Ishikawa (cell line): ENCODE measurements around the gene GPATCH1.

Experiments
- CEBPB ChIP-seq: IDR thresholded peaks from 2 replicates; pipeline ENCODE4 v1.6.1; 2012
- CREB1 ChIP-seq: IDR thresholded peaks from 2 replicates; pipeline ENCODE4 v1.6.1; 2012; ENCODE audit warnings: low read depth
- EP300 ChIP-seq: IDR thresholded peaks from 2 replicates; pipeline ENCODE4 v1.6.1; 2012; ENCODE audit warnings: borderline replicate concordance
- FOXM1 ChIP-seq: IDR thresholded peaks from 2 replicates; pipeline ENCODE4 v1.6.1; 2012; ENCODE audit warnings: low read depth, borderline replicate concordance
- MAX ChIP-seq: IDR thresholded peaks from 2 replicates; pipeline ENCODE4 v1.6.1; 2012
- RAD21 ChIP-seq: IDR thresholded peaks from 2 replicates; pipeline ENCODE4 v1.6.1; 2012; ENCODE audit warnings: low read depth
- REST ChIP-seq: IDR thresholded peaks from 2 replicates; pipeline ENCODE4 v1.6.1; 2012; ENCODE audit warnings: low read depth, mild to moderate bottlenecking
- TAF1 ChIP-seq: IDR thresholded peaks from 2 replicates; pipeline ENCODE4 v1.6.1; 2012; ENCODE audit warnings: low read depth, mild to moderate bottlenecking
- TCF12 ChIP-seq: IDR thresholded peaks from 2 replicates; pipeline ENCODE4 v1.6.1; 2012; ENCODE audit warnings: low read depth
- YY1 ChIP-seq: IDR thresholded peaks from 2 replicates; pipeline ENCODE4 v1.6.1; 2012; ENCODE audit warnings: low read depth
- TF ChIP-seq, protein P1 (sequence below): IDR thresholded peaks from 2 replicates; pipeline ENCODE4 v1.6.1; 2012

- TF ChIP-seq, protein P1, sequence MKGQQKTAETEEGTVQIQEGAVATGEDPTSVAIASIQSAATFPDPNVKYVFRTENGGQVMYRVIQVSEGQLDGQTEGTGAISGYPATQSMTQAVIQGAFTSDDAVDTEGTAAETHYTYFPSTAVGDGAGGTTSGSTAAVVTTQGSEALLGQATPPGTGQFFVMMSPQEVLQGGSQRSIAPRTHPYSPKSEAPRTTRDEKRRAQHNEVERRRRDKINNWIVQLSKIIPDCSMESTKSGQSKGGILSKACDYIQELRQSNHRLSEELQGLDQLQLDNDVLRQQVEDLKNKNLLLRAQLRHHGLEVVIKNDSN, result no peak
- TF ChIP-seq FOXM1 (no peak), YY1 (no peak), CEBPB (no peak), REST (no peak), EP300 (0 out of 2 replicates have a peak, but pooled peaks have one; percentile 1), TCF12 (0 out of 2 replicates have a peak, but pooled peaks have one; percentile 14), MAX (0 out of 2 replicates have a peak, but pooled peaks have one; percentile 44), TAF1 (no peak), RAD21 (no peak), CREB1 (no peak)
Measured at GRCh38 chr19:33177417-33177979, 96.5 kb downstream of the GPATCH1 start.
